ENCODE results near the gene NOC3L. TPM values are rescaled to one million over a fixed set of nuclear protein-coding genes. Genes with fewer than 3 reads are reported as not detected.

NOC3L gene
- total and polyA plus RNA-seq, 12 donors = 3.7 to 9.3 (median 7.8) TPM

GRCh38 chr10:94303929-94304328 lies 58.8 kb downstream of the NOC3L start:
- intact Hi-C loops (cut with DNase I) = no loop called here
- no peak for DNase-seq
- Histone ChIP-seq H3K27me3 (peaks cover 0 to 5% (median 0%) of the 10 kb centered on the region in 7 donors), H3K4me1 (no peaks in the 10 kb centered on the region), H3K9me3 (no peaks in the 10 kb centered on the region), H3K4me3 (no peak overlapping the region), H3K27ac (no peak overlapping the region), H3K36me3 (peaks cover 0 to 81% (median 0%) of the 10 kb centered on the region in 9 donors)
- ATAC-seq = no peak
- no peak for TF ChIP-seq CTCF (IDR thresholded peaks at IDR 0.05)
- 93 to 96% methylated on average over 1 of the region's 1 CpG for WGBS, 2 donors

DNA sequence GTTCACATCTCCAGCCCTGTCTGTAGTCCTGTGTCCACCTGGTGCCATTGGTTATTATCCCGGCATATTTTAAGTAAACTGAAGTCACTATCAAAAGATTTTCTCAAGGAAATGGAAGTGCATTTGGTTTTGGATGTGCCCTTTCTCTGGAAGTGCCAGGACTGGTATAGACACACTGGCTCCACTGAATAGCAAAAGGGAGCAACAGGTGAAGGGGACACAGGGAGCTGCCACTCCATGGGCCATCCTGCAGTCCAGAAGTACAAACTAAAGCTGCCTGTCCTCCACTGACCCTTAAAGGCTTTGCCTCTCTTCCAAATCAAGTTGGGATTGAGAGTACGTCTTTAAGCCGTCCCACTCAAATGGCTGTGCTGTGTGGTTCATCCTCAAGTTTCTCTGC lies 62.7 kb downstream of the NOC3L start:
- WGBS, 2 donors = 95 to 99% methylated on average over 3 of the region's 3 CpGs
- TF ChIP-seq CTCF (IDR thresholded peaks at IDR 0.05) = no peak
- Histone ChIP-seq H3K4me1 (no peaks in the 10 kb centered on the region), H3K27ac (no peak overlapping the region), H3K4me3 (no peak overlapping the region), H3K36me3 (peaks cover 0 to 66% (median 0%) of the 10 kb centered on the region in 9 donors), H3K9me3 (no peaks in the 10 kb centered on the region), H3K27me3 (no peaks in the 10 kb centered on the region)
- intact Hi-C loops (cut with DNase I) = no loop called here
- no peak for ATAC-seq
- no peak for DNase-seq

- intact Hi-C loops (cut with DNase I) = no loop called here
- Histone ChIP-seq H3K27me3 (no peaks in the 10 kb centered on the region), H3K27ac (no peak overlapping the region), H3K4me1 (no peaks in the 10 kb centered on the region), H3K9me3 (no peaks in the 10 kb centered on the region), H3K36me3 (peaks cover 0 to 61% (median 0%) of the 10 kb centered on the region in 9 donors), H3K4me3 (no peak overlapping the region)
- TF ChIP-seq CTCF (IDR thresholded peaks at IDR 0.05) = no peak
- DNase-seq = no peak
- no peak for ATAC-seq
- WGBS, 2 donors = 83 to 88% methylated on average over 3 of the region's 3 CpGs
Measured at GRCh38 chr10:94299417-94299816, 63.3 kb downstream of the NOC3L start.

- 80 to 93% methylated on average over 5 of the region's 5 CpGs for WGBS, 2 donors
- peaks cover 0 to 26% (median 19%) of the 10 kb centered on the region in 9 donors for H3K4me1 ChIP-seq
- ATAC-seq (no peak), DNase-seq (no peak)
- no peaks in the 10 kb centered on the region for H3K9me3 ChIP-seq
- H3K27ac ChIP-seq = peak overlapping the region in 4 of 10 donors; percentile 27 to 40 (median 31)
- no peaks in the 10 kb centered on the region for H3K27me3 ChIP-seq
- no peak for TF ChIP-seq CTCF (IDR thresholded peaks at IDR 0.05)
- intact Hi-C loops (cut with DNase I) = no loop called here
- no peak overlapping the region for H3K4me3 ChIP-seq
- H3K36me3 ChIP-seq = peaks cover 0 to 46% (median 0%) of the 10 kb centered on the region in 9 donors
Measured at GRCh38 chr10:94294168-94294567, 68.6 kb downstream of the NOC3L start.

Data from heart right ventricle (tissue), 16 donors.